ENCODE measurements around the gene BICDL2.

BICDL2 gene

DNA sequence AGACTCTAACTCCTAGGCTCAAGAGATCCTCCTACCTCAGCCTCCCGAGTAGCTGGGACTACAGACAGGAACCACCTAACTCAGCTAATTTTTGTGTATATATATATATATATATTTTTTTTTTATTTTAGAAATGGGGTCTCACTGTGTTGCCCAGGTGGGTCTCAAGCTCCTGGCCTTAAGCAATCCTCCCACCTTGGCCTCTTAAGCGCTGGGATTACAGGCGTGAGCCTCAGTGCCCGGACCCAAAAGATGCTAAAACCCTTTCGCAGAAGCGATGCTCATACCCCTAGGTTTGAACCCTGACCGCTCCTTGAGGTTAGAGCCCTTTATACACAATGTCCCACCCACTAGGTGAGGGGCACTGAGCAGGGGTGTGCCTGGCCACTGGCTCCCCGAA, 26.2 kb downstream of the BICDL2 start:
- no peak for DNase-seq (ENCODE audit: low read depth, low spot score)

DNA sequence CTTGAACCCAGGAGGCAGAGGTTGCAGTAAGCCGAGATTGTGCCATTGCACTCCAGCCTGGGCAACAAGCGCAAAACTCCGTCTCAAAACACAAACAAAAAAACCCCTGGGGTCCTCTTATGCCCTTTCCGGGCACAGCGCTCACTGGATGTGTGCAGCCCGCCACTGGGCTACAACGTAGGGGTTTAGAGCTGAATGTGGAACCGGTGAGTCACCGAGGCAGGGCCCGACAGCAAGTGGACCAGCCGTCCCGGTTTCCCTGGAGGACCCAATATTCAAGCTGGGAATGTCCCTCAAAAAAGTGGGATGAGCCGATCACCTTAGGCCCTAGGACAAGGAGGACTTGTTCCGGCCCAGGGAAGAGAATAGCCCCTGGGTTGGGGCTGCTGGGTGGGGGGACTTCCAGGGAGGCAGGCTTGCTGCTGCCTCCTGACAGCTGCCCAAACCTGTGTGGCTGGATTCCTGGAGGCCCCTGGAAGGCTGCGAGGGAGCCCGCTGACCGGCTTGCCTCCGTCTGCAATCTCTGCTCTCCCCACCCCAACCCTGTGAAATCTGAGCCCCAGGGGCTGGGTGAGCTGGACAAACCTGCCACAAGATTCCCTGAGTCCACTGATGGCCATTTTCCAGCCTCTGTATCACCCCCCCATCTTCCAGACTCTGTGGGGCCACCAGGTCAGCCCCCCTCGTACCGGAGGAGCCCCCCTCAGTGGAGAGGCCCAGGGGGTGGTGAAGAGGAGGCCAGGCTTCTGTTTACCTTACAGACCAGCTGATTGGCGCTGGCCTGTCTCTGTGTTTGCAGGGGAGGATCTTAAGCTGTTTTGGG, 27.0 kb downstream of the BICDL2 start:
- DNase-seq (ENCODE audit: low read depth, low spot score) = peak; percentile 98

DNA sequence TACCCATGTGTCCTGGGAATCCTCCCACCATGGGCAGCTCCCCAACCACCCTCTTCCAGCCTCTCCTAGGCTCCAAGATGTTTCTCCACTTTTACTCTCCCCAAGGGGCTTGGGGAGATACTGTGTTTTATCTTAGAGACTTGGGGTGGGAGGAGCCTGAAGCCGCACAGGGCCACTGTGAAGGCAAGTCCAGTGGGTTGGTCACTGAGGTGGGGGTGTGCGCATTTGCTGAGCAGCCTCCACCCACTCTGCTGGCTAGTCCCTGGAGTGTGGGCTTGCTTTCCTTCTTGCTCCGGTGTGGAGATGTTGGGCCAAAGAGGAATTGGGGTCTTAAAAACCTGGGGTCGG, 28.1 kb downstream of the BICDL2 start:
- no peak for DNase-seq (ENCODE audit: low read depth, low spot score)

DNA sequence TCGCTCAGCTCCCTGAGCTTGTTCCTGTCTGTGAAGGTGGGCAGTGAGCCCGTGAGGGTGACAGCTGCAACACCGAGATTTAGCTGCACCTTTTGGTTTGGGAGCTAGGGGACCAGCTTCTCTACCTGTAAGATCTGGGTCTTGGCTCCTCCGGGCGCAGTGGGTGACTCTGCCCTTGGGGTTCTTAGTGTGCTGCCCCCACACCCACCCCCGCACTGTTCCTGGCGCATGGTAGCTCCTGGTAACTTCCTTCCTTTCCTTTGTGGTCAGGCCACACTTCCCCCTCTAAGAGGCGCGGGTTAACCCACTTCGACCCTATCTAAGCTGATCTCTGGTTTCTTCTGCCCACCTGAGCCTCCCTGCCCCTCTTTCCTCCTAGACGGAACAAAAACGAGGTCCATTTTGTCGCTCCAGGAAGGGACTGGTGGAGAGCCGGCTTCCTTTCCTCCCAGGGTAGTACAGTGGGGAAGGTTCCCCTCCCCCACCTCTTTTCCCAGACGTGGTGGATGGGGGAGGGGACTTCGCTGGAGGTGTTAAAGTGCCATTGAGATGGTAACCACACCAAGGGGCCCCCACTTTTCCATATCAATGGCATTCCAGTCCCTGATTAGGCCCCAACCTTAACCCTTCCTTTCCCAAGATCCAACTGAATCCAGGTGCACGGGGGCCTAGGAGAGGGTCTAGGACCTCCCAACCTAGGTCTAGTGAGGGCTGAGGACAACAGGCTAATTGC, 28.6 kb downstream of the BICDL2 start:
- DNase-seq (ENCODE audit: low read depth, low spot score) = peak; percentile 98

DNA sequence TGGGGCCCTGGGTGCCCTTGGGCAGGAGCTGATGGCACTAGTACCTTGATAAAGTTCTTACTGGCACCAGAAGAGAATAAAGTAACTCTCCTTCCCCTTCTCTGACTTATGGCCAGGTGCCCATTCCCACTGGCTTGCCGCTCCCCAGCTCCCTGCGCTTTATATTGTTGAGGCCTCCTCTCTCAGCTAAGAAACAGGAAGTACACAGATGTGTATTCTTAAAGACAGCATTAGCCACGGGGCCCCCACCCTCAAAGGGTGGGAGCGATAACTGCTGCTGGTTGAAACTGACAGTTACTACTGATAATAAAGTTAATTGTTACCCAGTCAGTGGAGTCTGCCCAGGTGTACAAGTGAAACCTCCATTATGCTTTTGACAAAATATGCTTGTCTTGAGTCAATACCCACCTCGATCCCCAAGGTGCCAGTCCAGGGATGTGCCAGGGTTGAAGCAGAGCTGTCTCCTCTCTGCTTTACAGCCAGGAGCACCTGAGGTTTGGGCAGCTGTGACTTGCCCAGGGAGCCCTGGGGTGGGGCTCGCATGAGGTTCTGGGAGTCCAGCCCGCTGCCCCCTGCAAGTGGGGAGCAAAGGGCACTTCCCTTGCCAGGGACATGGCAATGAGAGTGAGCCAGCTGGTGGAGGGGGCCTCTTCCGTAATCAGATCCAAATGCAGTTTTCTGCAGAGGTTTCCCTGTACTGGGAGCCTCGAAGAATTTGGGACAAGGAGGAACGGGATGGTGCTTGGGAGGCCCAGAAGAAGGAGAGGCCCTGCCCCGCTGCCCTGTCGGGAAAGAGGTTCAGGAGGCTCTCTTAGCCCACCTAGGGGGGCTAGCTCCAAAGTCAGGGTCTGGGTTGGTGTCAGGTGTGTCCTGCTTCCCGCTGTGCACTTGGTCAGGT, 29.4 kb downstream of the BICDL2 start:
- DNase-seq (ENCODE audit: low read depth, low spot score) = no peak

DNA sequence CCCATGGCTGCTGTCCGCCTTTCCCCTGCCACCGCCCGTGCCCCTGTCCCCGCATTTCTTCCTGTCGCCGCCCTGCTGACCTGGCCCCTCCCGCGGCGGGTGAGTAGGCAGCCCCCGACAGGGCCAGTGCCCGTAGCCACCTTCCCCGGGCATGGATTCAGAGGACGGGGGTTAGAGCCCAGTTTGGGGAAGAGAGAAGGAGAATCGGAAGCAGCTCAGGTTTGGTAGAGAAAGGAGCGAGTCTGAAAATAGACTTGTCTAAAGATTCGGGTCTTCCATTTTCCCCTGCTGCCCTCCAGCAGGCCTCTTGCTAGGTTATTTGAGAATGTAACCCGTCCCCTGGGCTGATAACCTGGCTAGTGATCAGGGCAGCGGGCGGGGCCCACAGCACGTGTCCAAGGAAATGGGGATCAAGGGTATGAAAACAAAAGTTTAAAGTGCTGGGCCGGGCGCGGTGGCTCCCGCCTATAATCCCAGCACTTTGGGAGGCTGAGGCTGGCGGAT, 31.9 kb downstream of the BICDL2 start:
- peak; percentile 73 for DNase-seq (ENCODE audit: low read depth, low spot score)

DNA sequence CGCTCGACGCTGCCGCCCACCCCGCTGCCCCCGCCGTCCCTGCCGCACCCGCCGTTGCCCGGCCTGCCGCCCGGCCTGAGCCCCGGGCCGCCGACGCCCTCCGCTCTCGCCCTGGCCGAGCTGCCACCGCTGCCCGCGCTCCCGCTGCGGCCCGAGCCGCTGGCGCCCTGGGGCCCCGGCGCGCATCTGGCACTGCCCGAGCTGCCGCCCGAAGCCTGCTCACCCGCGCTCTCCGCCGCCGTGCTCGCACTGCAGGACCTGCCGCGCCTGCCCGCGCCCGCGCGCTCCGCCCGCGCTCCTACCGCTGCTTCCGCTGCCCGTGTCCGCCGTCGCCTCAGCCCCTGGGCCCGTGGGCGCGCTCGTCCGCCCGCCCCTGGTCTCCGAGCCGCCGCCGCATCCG, 32.4 kb downstream of the BICDL2 start:
- DNase-seq (ENCODE audit: low read depth, low spot score) = no peak

DNA sequence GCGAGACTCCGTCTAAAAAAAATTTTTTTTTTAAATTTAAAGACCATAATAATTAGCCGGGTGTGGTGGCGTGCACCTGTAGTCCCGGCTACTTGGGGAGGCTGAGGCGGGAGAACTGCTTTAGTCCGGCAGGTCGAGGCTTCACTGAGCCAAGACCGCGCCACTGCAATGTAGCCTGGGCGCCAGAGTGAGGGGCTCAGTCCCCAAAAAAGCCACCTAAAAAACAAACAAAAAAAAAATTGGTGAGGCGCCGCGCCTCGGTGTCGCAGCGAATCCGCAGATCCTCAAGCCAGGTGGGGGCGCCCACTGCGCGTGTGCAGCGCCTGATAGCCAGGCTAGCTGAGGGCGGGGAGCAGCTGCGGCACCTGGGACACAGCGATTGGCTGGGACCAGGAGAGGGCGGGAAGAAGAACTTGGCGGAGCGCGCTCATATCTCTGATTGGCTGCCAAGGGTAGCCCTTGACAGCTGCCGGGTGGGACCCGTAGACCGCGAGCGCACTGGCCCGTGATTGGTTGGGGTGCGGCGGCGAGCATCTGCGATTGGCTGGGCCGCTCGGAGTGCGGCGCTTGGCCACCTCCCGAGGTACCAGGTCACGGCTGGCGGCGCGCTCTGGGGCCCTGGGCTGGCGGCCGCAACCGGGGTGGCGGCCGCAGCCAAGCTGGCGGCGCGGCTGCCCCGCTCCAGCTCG, 33.0 kb downstream of the BICDL2 start:
- peak; percentile 100 for DNase-seq (ENCODE audit: low read depth, low spot score)

DNA sequence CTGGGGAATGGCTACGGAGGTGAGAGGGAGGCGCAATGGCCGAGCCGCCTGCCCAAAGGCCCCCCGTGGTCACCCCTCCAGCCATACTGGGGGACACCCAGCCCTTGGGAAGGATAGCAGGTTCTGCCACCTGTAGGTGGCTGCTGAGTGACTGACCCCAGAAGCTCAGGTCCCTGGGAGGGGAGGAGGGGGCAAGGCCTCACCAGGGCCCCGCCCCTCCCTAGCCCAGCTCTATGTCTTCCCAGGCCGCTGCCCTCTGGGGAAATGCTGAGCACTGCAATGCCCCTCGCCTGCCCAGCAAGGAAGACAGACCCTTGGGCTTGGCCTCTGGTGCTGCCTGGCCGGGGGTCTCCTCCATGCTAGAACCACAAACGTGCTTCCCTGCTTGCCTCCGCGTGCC, 35.4 kb downstream of the BICDL2 start:
- DNase-seq (ENCODE audit: low read depth, low spot score) = no peak

DNA sequence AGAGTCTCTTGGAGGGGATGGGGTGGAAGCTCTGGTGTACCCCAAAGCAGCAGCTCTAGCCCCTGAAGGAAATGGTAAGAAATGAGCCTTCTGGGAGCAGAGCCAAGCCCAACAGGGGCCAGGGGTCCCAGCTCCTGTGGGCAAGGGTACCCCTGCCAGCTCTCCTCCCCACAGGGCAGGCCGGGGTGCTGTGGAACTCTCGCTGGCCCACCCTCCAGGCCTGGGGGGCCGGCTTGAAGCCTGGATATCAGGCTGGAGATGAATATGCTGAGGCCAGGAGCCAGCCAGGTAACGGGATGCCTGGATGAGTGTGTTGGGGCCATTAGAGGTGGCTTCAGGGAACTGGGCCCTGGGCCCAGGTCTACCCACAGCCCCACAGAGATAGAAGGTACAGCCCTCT, 36.2 kb downstream of the BICDL2 start:
- DNase-seq (ENCODE audit: low read depth, low spot score) = no peak

DNA sequence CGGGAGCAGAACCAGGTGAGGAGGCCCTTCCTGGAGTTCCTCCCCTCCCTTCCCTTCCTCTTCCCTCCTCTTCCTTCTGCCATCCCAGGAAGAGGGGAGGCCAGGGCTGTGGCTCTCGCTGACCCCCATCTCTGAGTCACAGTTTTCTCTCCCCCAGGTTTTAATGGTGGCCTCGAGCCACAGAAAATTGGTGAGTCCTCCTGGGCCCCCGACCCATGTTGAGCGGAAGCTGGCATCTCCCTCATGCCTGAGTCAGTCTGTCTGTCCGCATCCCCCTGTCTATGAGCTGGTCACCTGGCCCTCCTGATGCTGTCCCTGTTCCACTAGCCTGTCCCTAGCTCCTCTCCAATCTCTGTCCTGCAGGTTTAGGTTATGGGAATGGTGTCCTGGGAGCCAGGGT, 36.8 kb downstream of the BICDL2 start:
- no peak for DNase-seq (ENCODE audit: low read depth, low spot score)

DNA sequence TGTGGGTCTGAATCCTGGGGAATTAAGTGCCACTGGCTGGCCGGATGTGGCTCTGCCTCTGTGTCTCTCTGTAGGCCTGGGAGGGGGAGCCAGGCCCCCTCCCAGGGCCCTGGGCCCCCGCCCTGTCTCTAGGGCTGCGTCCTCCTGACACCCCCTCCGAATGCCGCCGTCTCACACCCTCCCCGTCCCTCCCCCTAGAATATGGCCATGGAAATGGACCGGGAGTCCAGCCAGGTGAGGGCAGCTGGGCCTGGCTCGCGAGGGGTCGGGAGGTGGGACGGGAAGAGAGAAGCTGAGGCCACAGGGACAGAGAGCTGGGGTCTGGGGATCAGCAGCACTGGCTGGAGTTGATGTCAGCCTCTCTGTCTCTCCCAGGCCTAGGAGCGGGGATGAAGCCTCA, 40.4 kb downstream of the BICDL2 start:
- no peak for DNase-seq (ENCODE audit: low read depth, low spot score)

DNA sequence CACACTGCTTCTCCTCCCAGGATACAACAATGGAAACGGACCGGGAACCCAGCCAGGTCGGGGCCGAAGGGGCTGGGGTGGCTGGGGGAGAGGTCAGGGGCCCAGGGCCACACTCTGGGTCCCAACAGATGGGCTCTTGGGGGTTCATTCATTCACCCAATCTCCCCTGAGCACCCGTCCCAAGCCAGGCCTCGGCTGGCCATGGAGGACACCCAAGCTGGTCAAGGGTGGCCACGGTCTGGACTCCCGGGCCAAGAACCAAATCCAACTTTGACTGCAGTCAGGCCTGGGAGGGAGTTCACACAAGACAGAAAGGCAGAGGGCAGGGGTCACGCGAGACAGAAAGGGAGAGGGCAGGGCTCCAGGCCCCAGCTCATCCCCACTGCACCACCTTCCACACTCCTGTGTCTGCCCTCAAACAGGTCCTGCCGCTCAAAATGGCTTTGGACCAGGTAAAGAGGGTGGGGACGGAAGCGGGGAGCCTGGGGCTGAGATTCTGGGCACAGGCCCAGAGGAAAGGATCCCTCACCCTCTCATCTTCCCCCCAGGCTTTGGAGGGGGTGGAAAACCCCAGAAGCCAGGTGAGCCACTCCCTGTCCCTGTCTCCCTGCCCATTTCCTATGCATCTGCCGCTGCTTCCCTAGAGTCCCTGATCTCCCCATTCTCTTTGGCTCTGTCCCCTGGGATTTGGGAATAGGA, 44.2 kb downstream of the BICDL2 start:
- DNase-seq (ENCODE audit: low read depth, low spot score) = no peak

DNA sequence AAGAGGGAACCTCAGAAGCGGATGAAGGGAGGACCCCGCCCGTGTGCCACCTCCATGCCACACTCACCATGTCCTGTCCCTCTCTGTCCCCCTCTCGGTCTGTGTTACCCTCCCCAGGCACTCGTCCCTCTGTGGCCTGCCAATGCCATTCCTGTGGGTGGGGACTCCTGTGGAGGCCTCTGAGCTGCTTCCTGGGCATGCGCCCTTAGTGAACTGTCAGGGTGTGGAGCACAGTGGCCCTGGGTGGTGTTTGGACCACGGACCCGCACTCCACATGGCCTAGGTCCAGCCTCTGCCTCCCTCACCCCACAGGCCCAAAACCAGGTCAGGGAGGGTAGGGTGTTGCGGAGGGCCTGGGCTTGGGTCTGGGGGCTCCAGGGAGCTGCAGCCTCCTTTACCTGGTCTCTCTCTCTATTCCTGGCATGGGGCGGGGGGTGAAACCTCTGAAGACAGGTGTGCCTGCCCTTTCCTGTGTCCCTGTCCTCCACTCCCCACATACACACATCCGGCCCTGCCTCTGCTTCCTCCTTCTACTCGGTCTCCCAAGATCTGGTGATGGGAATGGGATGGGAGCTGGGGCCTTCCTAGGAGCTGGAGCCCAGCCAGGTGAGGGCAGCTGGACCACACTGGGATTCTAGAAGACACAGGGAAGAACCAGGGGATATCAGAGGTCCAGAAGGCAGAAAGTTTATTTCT, 45.0 kb downstream of the BICDL2 start:
- DNase-seq (ENCODE audit: low read depth, low spot score) = no peak

DNA sequence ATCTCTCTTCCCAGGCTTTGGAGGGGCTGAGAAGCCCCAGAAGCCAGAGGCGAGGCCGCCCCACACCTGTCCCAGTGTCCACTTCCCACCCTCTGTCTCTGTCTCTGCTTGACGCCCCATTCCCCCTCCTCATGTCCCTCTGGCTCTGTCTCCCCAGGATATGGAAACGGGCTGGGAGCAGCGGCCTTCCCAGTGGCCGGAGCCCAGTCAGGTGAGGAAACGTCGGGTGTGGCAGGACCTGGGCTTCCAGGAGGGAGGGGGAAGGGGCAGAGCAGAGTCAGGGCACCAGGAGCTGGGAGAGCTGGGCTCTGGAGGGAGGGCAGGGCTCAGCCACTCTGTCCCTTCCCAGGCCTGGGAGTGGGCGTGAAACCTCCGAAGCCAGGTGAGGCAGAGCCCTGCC, 45.9 kb downstream of the BICDL2 start:
- DNase-seq (ENCODE audit: low read depth, low spot score) = no peak

DNA sequence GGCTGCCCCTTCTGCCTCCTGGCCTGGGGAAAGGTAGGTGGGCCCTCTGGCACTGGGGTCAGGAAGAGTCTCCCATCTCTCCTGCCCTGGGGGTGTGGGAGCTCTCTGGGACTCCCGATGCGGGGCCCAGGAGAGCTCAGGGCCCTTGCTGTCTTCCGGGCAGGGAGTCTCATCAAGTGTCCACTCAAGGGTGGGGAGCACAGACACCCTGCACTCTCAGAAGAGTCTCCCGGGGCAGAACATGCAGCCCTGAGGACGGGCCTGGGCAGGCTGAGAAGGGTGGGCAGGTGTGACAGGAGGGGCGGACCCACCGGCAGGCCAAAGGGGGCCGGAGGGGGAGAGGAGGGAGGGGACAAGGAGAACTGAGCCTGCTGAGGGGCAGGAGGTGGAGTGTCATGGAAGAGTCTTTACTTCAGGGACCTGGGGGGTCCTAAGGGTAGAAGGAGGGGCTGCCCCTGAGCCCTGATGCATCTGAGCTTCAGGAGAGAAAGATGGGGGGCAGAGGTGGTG, 48.1 kb downstream of the BICDL2 start:
- no peak for DNase-seq (ENCODE audit: low read depth, low spot score)

DNA sequence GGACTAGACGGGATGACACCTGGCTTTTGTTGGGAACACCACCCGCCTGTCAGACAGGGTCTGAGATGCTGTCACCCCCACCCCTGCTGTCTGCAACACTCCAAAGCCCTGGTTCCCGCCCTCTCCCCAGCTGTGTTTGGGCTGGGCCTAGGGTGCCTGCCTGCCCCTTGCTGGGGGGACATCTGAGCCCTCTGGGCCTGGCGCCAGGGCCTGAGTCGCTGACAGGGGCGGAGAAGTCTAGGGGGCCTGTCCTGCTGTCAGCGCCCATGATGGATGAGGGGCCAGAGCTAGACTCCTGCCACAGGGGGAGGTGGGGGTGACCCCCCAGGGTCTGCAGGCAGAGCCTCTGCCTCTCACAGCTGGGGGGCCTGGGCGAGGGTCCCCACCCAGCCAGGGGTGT, 48.9 kb downstream of the BICDL2 start:
- DNase-seq (ENCODE audit: low read depth, low spot score) = peak; percentile 62

DNA sequence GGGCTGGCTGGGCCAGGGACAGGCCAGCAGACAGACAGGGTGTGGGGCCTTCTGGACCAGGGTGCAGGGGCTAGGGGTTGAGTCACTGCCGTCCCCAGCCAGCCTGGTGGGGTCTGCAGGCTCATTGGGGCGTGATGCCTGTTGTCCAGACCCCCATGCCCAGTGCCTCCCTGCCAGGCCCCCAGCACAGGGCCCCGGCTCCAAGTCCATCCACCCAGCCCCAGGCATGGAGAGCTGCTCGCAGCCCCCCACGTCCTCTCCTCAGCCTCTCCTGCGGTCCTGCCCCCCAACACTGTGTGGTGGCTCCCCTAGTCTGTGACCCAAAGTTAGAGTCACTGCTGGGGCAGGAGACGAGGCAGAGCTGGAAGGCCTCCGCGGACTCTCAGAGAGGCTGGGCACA, 49.5 kb downstream of the BICDL2 start:
- no peak for DNase-seq (ENCODE audit: low read depth, low spot score)

DNA sequence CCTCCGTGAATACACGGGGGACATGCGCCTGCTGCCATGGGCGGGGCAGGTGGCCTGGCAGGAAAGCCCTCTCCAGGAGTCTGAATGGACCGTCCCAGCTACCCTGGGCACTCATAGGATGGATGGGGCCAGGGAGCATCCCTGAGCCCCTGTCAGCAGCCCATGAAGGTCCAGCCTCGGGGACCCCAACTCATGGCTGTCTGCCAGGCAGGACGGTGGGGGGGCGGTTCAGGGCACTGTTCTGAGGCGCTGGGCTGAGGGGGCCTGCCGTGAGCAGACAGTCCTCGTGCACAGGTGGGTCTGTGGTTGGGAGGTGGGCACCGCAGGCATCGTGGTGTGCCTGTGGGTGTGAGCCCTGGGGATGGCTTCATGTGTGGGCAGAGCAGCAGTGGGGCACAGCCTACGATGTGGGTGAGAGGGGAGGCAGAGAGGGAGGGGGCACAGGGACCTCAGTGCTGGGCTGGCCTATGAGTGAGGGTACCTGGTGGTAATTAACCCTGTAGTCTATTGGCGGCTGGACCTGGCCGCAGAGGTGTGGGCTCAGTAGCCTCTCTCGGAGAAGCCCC, 50.0 kb downstream of the BICDL2 start:
- DNase-seq (ENCODE audit: low read depth, low spot score) = no peak

DNA sequence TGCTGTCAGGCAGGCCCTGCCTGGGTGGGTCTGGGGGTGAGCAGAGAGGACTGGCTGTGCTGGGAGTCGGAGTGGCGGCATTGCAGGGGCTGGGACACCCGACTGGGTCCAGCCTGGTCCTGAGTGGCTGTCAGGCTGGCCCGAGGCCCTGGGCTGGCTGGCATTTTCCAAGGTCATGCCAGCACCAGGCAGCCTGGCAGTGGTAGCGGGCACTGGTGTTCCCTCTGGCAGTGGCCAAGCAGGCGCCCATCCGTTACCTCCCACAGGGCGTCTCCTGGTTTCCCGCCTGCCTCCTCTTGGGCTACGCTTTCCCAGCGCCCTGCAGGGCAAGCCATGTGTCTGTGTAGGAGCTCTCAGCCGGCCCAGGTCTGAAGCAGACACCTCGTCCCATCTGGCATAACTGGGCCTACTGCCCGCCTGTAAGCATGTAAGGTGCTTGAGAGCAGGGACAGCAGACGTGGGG, 50.8 kb downstream of the BICDL2 start:
- no peak for DNase-seq (ENCODE audit: low read depth, low spot score)

Data from ELF-1 (cell line).